CD4-positive, alpha-beta T cell (primary cell): Measurements from ENCODE around the gene IDUA. TPM values are rescaled to one million over a fixed set of nuclear protein-coding genes. Genes with fewer than 3 reads are reported as not detected.

Source experiments
- ATAC-seq: fragments of 200-7000 bp; cut with Tn5 transposase; one replicate; pipeline ENCODE4 v1.10.0; 2022; ENCODE audit warnings: mild to moderate bottlenecking; ENCODE audit not compliant: poor library complexity
- CTCF ChIA-PET: fragments of 350-600 bp; sonication (Branson Sonifier 250); formaldehyde crosslinking; loops from one replicate; lab custom pipeline; 2021; ENCODE audit warnings: antibody characterized with exemption, inconsistent platforms; lab: Charles Lee
- POLR2A ChIA-PET: fragments of 350-600 bp; sonication (Branson Sonifier 250); formaldehyde crosslinking; loops from one replicate; lab custom pipeline; 2021; ENCODE audit warnings: antibody characterized with exemption, inconsistent platforms; lab: Charles Lee
- DNase-seq, 14 experiments: peaks; one replicate each; pipeline ENCODE4 v3.0.0-alpha.2; 2013 to 2020; ENCODE audit warnings: mixed read lengths in 2 of 14
- H3K27ac ChIP-seq, 2 donors: one replicate each; pipeline versions ENCODE4 v1.5.1 to v1.7.0; 2013; ENCODE audit warnings: low read length in 2 of 2, low read depth in 1 of 2, mild to moderate bottlenecking in 1 of 2
- H3K27me3 ChIP-seq, 2 experiments: 1 replicate in 1 of 2; 2 replicates in 1 of 2; pipeline versions ENCODE4 v1.6.1 to v1.7.0; 2013; ENCODE audit warnings: low read length in 2 of 2, control low read depth in 1 of 2, mild to moderate bottlenecking in 1 of 2, moderate library complexity in 1 of 2; ENCODE audit not compliant: insufficient read depth in 2 of 2, control insufficient read depth in 1 of 2
- H3K36me3 ChIP-seq: one replicate; pipeline ENCODE4 v1.6.1; 2013; ENCODE audit warnings: low read length, control low read depth; ENCODE audit not compliant: insufficient read depth
- H3K4me1 ChIP-seq: one replicate; pipeline ENCODE4 v1.6.1; 2013; ENCODE audit warnings: low read length, control low read depth; ENCODE audit not compliant: insufficient read depth
- H3K4me3 ChIP-seq: one replicate; pipeline ENCODE4 v1.5.1; 2013; ENCODE audit warnings: mild to moderate bottlenecking, low read length, moderate library complexity
- H3K9me3 ChIP-seq, 2 experiments: 1 replicate in 1 of 2; 2 replicates in 1 of 2; pipeline versions ENCODE4 v1.6.1 to v1.7.0; 2013; ENCODE audit warnings: low read length in 2 of 2, mild to moderate bottlenecking in 2 of 2, control low read depth in 1 of 2, moderate library complexity in 1 of 2; ENCODE audit not compliant: control insufficient read depth in 1 of 2, insufficient read depth in 1 of 2
- H3K27ac Mint-ChIP-seq: one replicate; pipeline ENCODE4 v1.8.0; 2020; ENCODE audit warnings: mixed read lengths
- H3K27me3 Mint-ChIP-seq: one replicate; pipeline ENCODE4 v1.8.0; 2021; ENCODE audit warnings: mixed read lengths
- H3K36me3 Mint-ChIP-seq: one replicate; pipeline ENCODE4 v1.8.0; 2021; ENCODE audit warnings: low read depth, mixed read lengths
- H3K4me1 Mint-ChIP-seq: one replicate; pipeline ENCODE4 v1.8.0; 2021; ENCODE audit warnings: low read depth, mixed read lengths
- H3K4me3 Mint-ChIP-seq: one replicate; pipeline ENCODE4 v1.8.0; 2020; ENCODE audit warnings: mild to moderate bottlenecking, mixed read lengths
- H3K9me3 Mint-ChIP-seq: one replicate; pipeline ENCODE4 v1.8.0; 2020; ENCODE audit warnings: mixed read lengths
- intact Hi-C, 2 experiments: fragments of 100-400 bp; cut with DNase I in 1 of 2; cut with micrococcal nuclease in 1 of 2; formaldehyde crosslinking; loops; one replicate each; pipeline versions ENCODE4 v1.15.1 to v1.9.0; 2023 to 2025; cut with DNase I, micrococcal nuclease
- total RNA-seq, 174 experiments: library from RNA in 2 of 174; stranded (reverse) in 2 of 174; gene quantifications; one replicate each; pipeline ENCODE4 v1.2.3 and lab custom pipeline; 2021 to 2026
- TF ChIP-seq, protein P1 (sequence below): fragments of 200-600 bp; IDR thresholded peaks from one replicate; pipeline ENCODE4 v1.8.0; 2022; ENCODE audit warnings: antibody characterized with exemption, mild to moderate bottlenecking

The IDUA gene
- total RNA-seq, 2 experiments from 2014 or later = 70.2 to 77.8 TPM

DNA sequence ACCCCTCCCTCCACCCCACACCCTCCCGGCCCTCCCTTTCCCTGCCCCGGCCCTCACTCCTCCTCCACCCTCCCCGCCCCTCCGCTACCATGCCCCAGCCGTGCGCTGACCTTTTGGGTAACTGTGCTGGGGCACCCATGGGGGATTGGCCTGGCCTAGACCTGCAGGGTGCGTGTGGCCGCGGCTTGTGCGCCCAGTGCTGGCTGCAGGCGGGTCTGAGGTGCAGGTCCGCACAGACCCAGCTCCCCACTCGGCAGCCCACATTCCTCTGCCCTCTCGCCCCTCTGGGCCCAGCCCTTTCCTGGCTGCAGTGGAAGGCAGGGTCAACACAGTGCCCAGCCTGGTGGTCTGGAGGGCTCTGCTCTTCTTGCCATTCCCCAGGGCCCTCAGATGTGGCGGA lies 49.3 kb downstream of the IDUA start:
- Histone ChIP-seq H3K4me3 (no peak overlapping the region), H3K36me3 (no peaks in the 10 kb centered on the region), H3K27ac (no peak overlapping the region), H3K4me1 (no peaks in the 10 kb centered on the region), H3K9me3 (peaks cover 0 to 7% of the 10 kb centered on the region in 2 experiments), H3K27me3 (peaks cover 4% of the 10 kb centered on the region in 2 experiments)
- H3K4me3 Mint-ChIP-seq = no peak overlapping the region
- POLR2A ChIA-PET = no interaction called here
- H3K36me3 Mint-ChIP-seq = no peaks in the 10 kb centered on the region
- no peak for ATAC-seq
- TF ChIP-seq, protein P1, sequence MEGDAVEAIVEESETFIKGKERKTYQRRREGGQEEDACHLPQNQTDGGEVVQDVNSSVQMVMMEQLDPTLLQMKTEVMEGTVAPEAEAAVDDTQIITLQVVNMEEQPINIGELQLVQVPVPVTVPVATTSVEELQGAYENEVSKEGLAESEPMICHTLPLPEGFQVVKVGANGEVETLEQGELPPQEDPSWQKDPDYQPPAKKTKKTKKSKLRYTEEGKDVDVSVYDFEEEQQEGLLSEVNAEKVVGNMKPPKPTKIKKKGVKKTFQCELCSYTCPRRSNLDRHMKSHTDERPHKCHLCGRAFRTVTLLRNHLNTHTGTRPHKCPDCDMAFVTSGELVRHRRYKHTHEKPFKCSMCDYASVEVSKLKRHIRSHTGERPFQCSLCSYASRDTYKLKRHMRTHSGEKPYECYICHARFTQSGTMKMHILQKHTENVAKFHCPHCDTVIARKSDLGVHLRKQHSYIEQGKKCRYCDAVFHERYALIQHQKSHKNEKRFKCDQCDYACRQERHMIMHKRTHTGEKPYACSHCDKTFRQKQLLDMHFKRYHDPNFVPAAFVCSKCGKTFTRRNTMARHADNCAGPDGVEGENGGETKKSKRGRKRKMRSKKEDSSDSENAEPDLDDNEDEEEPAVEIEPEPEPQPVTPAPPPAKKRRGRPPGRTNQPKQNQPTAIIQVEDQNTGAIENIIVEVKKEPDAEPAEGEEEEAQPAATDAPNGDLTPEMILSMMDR = no peak
- H3K9me3 Mint-ChIP-seq = no peaks in the 10 kb centered on the region
- intact Hi-C loops = no loop called here
- H3K27me3 Mint-ChIP-seq = no peaks in the 10 kb centered on the region
- CTCF ChIA-PET = no interaction called here
- no peaks in the 10 kb centered on the region for H3K4me1 Mint-ChIP-seq
- H3K27ac Mint-ChIP-seq = no peak overlapping the region
- no peak for DNase-seq

DNA sequence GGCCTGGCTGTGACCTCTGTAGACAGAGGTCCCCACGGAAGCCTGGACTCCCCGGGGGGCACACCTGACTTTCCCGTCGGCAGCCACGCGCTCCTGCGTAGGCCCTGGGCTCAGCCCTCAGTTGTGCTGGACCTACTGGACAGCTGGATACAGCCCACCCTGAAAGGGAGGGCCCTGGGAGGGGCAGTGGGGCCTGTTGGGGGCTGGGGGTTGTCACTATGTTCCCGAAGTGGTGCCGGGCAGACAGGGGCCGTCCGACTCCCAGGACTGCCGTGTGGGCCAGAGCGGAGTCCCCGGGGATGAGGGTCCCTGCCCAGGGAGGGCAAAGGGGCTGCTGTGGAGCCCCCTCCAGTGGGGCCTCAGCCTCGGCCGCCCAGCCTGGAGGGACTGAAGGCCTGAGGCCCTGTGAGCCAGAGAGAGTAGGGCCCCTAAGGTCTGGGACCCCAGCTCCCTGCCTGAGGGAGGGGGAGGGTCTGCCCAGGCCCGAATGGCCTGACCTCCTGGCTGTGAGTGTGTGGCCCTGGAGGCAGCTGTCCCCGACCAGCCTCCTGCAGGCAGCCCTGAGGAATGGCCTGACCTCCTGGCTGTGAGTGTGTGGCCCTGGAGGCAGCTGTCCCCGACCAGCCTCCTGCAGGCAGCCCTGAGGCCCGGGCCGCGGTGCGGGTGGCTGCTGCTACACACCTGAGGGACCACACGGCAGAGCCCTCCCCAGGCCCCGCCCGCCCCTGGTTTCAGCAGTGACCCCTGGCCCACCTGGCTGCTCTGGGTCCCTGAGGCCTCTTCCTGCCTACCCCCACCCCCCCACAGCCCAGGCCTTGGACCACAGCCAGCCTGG lies 50.3 kb downstream of the IDUA start:
- H3K36me3 ChIP-seq = no peaks in the 10 kb centered on the region
- Mint-ChIP-seq H3K36me3 (no peaks in the 10 kb centered on the region), H3K27me3 (no peaks in the 10 kb centered on the region), H3K27ac (no peak overlapping the region), H3K4me3 (no peak overlapping the region), H3K4me1 (no peaks in the 10 kb centered on the region), H3K9me3 (no peaks in the 10 kb centered on the region)
- H3K27ac ChIP-seq = no peak overlapping the region
- no peaks in the 10 kb centered on the region for H3K4me1 ChIP-seq
- intact Hi-C loops = no loop called here
- ChIA-PET CTCF (no interaction called here), POLR2A (no interaction called here)
- peaks cover 0 to 7% of the 10 kb centered on the region in 2 experiments for H3K9me3 ChIP-seq
- no peak overlapping the region for H3K4me3 ChIP-seq
- peaks cover 3 to 4% of the 10 kb centered on the region in 2 experiments for H3K27me3 ChIP-seq
- DNase-seq = no peak
- ATAC-seq = no peak
- TF ChIP-seq, protein P1 = no peak

GRCh38 chr4:1038948-1039492 lies 52.2 kb downstream of the IDUA start:
- Mint-ChIP-seq H3K27ac (no peak overlapping the region), H3K36me3 (no peaks in the 10 kb centered on the region), H3K4me1 (no peaks in the 10 kb centered on the region), H3K27me3 (peaks cover 5% of the 10 kb centered on the region), H3K9me3 (no peaks in the 10 kb centered on the region), H3K4me3 (no peak overlapping the region)
- H3K27me3 ChIP-seq = peaks cover 2 to 6% of the 10 kb centered on the region in 2 experiments
- DNase-seq (no peak), ATAC-seq (no peak)
- no peak overlapping the region for H3K27ac ChIP-seq
- CTCF ChIA-PET = no interaction called here
- no peaks in the 10 kb centered on the region for H3K36me3 ChIP-seq
- POLR2A ChIA-PET = no interaction called here
- H3K9me3 ChIP-seq = no peaks in the 10 kb centered on the region
- no peaks in the 10 kb centered on the region for H3K4me1 ChIP-seq
- TF ChIP-seq, protein P1 = no peak
- H3K4me3 ChIP-seq = no peak overlapping the region
- intact Hi-C loops = no loop called here
